GM23338 (cell line): ENCODE results near the gene EVA1B.

Source experiments
- CREB1 ChIP-seq: fragments of 250-450 bp; sonication (Bioruptor Pico); IDR thresholded peaks from 2 replicates; pipeline ENCODE4 v1.5.0; 2020; ENCODE audit warnings: low read depth, mild to moderate bottlenecking, moderate library complexity
- CTCF ChIP-seq, 2 experiments: fragments of 200-600 bp in 1 of 2; sonication (generic) in 1 of 2; conservative IDR thresholded peaks; 2 replicates each; pipeline versions ENCODE4 v1.5.1 to v1.6.1; 2016 to 2017; ENCODE audit warnings: antibody characterized with exemption in 2 of 2, low read depth in 2 of 2, mild to moderate bottlenecking in 2 of 2, moderate library complexity in 1 of 2
- EZH2 ChIP-seq: fragments of 200-600 bp; sonication (generic); IDR thresholded peaks from one replicate; pipeline ENCODE4 v1.8.0; 2017; ENCODE audit warnings: antibody characterized with exemption, mild to moderate bottlenecking, low read depth; ENCODE audit not compliant: unreplicated experiment
- JUNB ChIP-seq: IDR thresholded peaks from one replicate; pipeline ENCODE4 v1.6.1; 2016; ENCODE audit warnings: antibody characterized with exemption; ENCODE audit not compliant: unreplicated experiment
- REST ChIP-seq: IDR thresholded peaks from one replicate; pipeline ENCODE4 v1.6.1; 2018; ENCODE audit warnings: antibody characterized with exemption; ENCODE audit not compliant: unreplicated experiment
- STAT1 ChIP-seq: IDR thresholded peaks from one replicate; pipeline ENCODE4 v1.6.1; 2016; ENCODE audit warnings: antibody characterized with exemption; ENCODE audit not compliant: unreplicated experiment
- ZNF462 ChIP-seq: fragments of 250-450 bp; sonication (Bioruptor Pico); IDR thresholded peaks from 2 replicates; pipeline ENCODE4 v1.5.0; 2020; ENCODE audit warnings: mild to moderate bottlenecking, moderate library complexity

GRCh38 chr1:36349241-36349671 is 25.8 kb upstream of the EVA1B start:
- TF ChIP-seq STAT1 (no peak), CREB1 (CRISPR knock-in tag) (no peak), CTCF (conservative IDR thresholded peaks at IDR 0.05; ENCODE audit: low read depth in 2 of 2) (no peak), JUNB (no peak), EZH2 (no peak), REST (no peak), ZNF462 (CRISPR knock-in tag) (no peak)
